WTC11 (cell line): ENCODE data around the gene SLC22A31. TPM values are rescaled to one million over a fixed set of nuclear protein-coding genes. Genes with fewer than 3 reads are reported as not detected.

Experiments
- ATAC-seq: fragments of 200-7000 bp; cut with Tn5 transposase; 2 replicates; pipeline ENCODE4 v1.10.0; 2021; ENCODE audit warnings: mild to moderate bottlenecking, moderate library complexity
- CTCF ChIA-PET: fragments of 300-600 bp; sonication (Branson Sonifier 250); formaldehyde crosslinking; loops from one replicate; lab custom pipeline; 2021; ENCODE audit warnings: antibody characterized with exemption; lab: Charles Lee
- POLR2A ChIA-PET: fragments of 350-600 bp; sonication (Branson Sonifier 250); formaldehyde crosslinking; loops from one replicate; lab custom pipeline; 2021; ENCODE audit warnings: antibody characterized with exemption; lab: Charles Lee
- DNase-seq: peaks from one replicate; pipeline ENCODE4 v3.0.0; 2021; ENCODE audit warnings: low spot score
- H3K27ac Mint-ChIP-seq: 2 replicates; pipeline ENCODE4 v1.8.0; 2021; ENCODE audit warnings: mixed read lengths
- H3K27me3 Mint-ChIP-seq: 2 replicates; pipeline ENCODE4 v1.8.0; 2021; ENCODE audit warnings: low read depth, mild to moderate bottlenecking, moderate library complexity, mixed read lengths
- H3K36me3 Mint-ChIP-seq: 2 replicates; pipeline ENCODE4 v1.8.0; 2021; ENCODE audit warnings: mixed read lengths
- H3K4me1 Mint-ChIP-seq: 2 replicates; pipeline ENCODE4 v1.8.0; 2022; ENCODE audit warnings: mixed read lengths
- H3K4me3 Mint-ChIP-seq: 2 replicates; pipeline ENCODE4 v1.8.0; 2021; ENCODE audit warnings: mild to moderate bottlenecking, moderate library complexity, mixed read lengths
- H3K9me3 Mint-ChIP-seq: 2 replicates; pipeline ENCODE4 v1.8.0; 2021; ENCODE audit warnings: mixed read lengths
- ATF1 ChIP-seq: sonication (generic); formaldehyde crosslinking; IDR thresholded peaks from 2 replicates; pipeline ENCODE4 v1.8.1; 2023; ENCODE audit warnings: mild to moderate bottlenecking, moderate library complexity, missing genetic modification reagents
- CBFB ChIP-seq: sonication (generic); formaldehyde crosslinking; IDR thresholded peaks from 2 replicates; pipeline ENCODE4 v1.8.1; 2022; ENCODE audit warnings: mild to moderate bottlenecking, low read depth, missing genetic modification reagents
- CDX4 ChIP-seq: fragments of 250-450 bp; sonication (Bioruptor Pico); IDR thresholded peaks from 2 replicates; pipeline ENCODE4 v1.9.0; 2021; ENCODE audit warnings: moderate library complexity, mild to moderate bottlenecking, inconsistent platforms, borderline replicate concordance
- CREB1 ChIP-seq: sonication (generic); formaldehyde crosslinking; IDR thresholded peaks from 2 replicates; pipeline ENCODE4 v1.8.0; 2023; ENCODE audit warnings: mild to moderate bottlenecking, missing genetic modification reagents
- E2F4 ChIP-seq: sonication (generic); formaldehyde crosslinking; IDR thresholded peaks from 2 replicates; pipeline ENCODE4 v1.8.1; 2022; ENCODE audit warnings: low read depth, mild to moderate bottlenecking, moderate library complexity, missing genetic modification reagents, borderline replicate concordance
- EMX1 ChIP-seq: fragments of 250-450 bp; sonication (Bioruptor Pico); IDR thresholded peaks from 2 replicates; pipeline ENCODE4 v1.8.0; 2021; ENCODE audit warnings: mild to moderate bottlenecking
- JUN ChIP-seq: sonication (generic); formaldehyde crosslinking; IDR thresholded peaks from 2 replicates; pipeline ENCODE4 v1.8.0; 2023; ENCODE audit warnings: mild to moderate bottlenecking, missing genetic modification reagents
- MXD4 ChIP-seq: fragments of 250-450 bp; sonication (Bioruptor Pico); IDR thresholded peaks from 2 replicates; pipeline ENCODE4 v1.8.0; 2021; ENCODE audit warnings: mild to moderate bottlenecking, moderate library complexity, borderline replicate concordance
- MYBL2 ChIP-seq: sonication (generic); formaldehyde crosslinking; IDR thresholded peaks from 2 replicates; pipeline ENCODE4 v1.8.1; 2023; ENCODE audit warnings: mild to moderate bottlenecking, moderate library complexity, missing genetic modification reagents
- NFATC4 ChIP-seq: fragments of 250-450 bp; sonication (Bioruptor Pico); IDR thresholded peaks from 2 replicates; pipeline ENCODE4 v1.9.0; 2021; ENCODE audit warnings: mild to moderate bottlenecking
- RELA ChIP-seq: sonication (generic); formaldehyde crosslinking; IDR thresholded peaks from 2 replicates; pipeline ENCODE4 v1.8.1; 2022; ENCODE audit warnings: missing genetic modification reagents, mild to moderate bottlenecking, borderline replicate concordance
- SMAD4 ChIP-seq: sonication (generic); formaldehyde crosslinking; IDR thresholded peaks from 2 replicates; pipeline ENCODE4 v1.8.0; 2022; ENCODE audit warnings: mild to moderate bottlenecking, missing genetic modification reagents
- SOX15 ChIP-seq: fragments of 250-450 bp; sonication (Bioruptor Pico); IDR thresholded peaks from 2 replicates; pipeline ENCODE4 v1.9.0; 2021; ENCODE audit warnings: mild to moderate bottlenecking
- SP1 ChIP-seq: sonication (generic); formaldehyde crosslinking; conservative IDR thresholded peaks from 2 replicates; pipeline ENCODE4 v1.8.1; 2022; ENCODE audit warnings: missing genetic modification reagents
- TP53 ChIP-seq: sonication (generic); formaldehyde crosslinking; IDR thresholded peaks from 2 replicates; pipeline ENCODE4 v1.8.1; 2023; ENCODE audit warnings: mild to moderate bottlenecking, missing genetic modification reagents
- USF1 ChIP-seq: sonication (generic); formaldehyde crosslinking; IDR thresholded peaks from 2 replicates; pipeline ENCODE4 v1.8.0; 2022; ENCODE audit warnings: mild to moderate bottlenecking, missing genetic modification reagents
- ZNF138 ChIP-seq: sonication (generic); formaldehyde crosslinking; conservative IDR thresholded peaks from 2 replicates; pipeline ENCODE4 v1.8.1; 2022; ENCODE audit warnings: mild to moderate bottlenecking, moderate library complexity, missing genetic modification reagents
- ZNF219 ChIP-seq: sonication (generic); formaldehyde crosslinking; IDR thresholded peaks from 2 replicates; pipeline ENCODE4 v1.8.0; 2023; ENCODE audit warnings: missing genetic modification reagents, mild to moderate bottlenecking, borderline replicate concordance
- ZNF232 ChIP-seq: sonication (generic); formaldehyde crosslinking; IDR thresholded peaks from 2 replicates; pipeline ENCODE4 v1.8.0; 2022; ENCODE audit warnings: mild to moderate bottlenecking, missing genetic modification reagents
- ZNF317 ChIP-seq: sonication (generic); formaldehyde crosslinking; IDR thresholded peaks from 2 replicates; pipeline ENCODE4 v1.8.1; 2023; ENCODE audit warnings: low read depth, mild to moderate bottlenecking, moderate library complexity, missing genetic modification reagents, borderline replicate concordance
- ZNF423 ChIP-seq: fragments of 250-450 bp; sonication (Bioruptor Pico); IDR thresholded peaks from 2 replicates; pipeline ENCODE4 v2.1.2; 2022; ENCODE audit warnings: mild to moderate bottlenecking, moderate library complexity
- ZNF512 ChIP-seq: sonication (generic); formaldehyde crosslinking; IDR thresholded peaks from 2 replicates; pipeline ENCODE4 v1.8.1; 2022; ENCODE audit warnings: missing genetic modification reagents, borderline replicate concordance
- total RNA-seq: library from RNA; stranded (reverse); gene quantifications from 3 replicates; pipeline ENCODE4 v1.2.3, GENCODE V29; 2021
- TF ChIP-seq, protein P1 (sequence below): fragments of 200-600 bp; IDR thresholded peaks from 2 replicates; pipeline ENCODE4 v1.8.0; 2022; ENCODE audit warnings: antibody characterized with exemption
- TF ChIP-seq, protein P2 (sequence below): sonication (generic); formaldehyde crosslinking; IDR thresholded peaks from 2 replicates; pipeline ENCODE4 v1.8.0; 2022; ENCODE audit warnings: mild to moderate bottlenecking, missing genetic modification reagents
- TF ChIP-seq, protein P3 (sequence below): fragments of 250-450 bp; sonication (Bioruptor Pico); IDR thresholded peaks from 2 replicates; pipeline ENCODE4 v1.8.0; 2021; ENCODE audit warnings: mild to moderate bottlenecking
- TF ChIP-seq, protein P4 (sequence below): sonication (generic); formaldehyde crosslinking; IDR thresholded peaks from 2 replicates; pipeline ENCODE4 v1.8.1; 2023; ENCODE audit warnings: mild to moderate bottlenecking, missing genetic modification reagents, moderate library complexity

Gene SLC22A31
- total RNA-seq, 1 experiment from 2014 or later, result 12.1 TPM

DNA sequence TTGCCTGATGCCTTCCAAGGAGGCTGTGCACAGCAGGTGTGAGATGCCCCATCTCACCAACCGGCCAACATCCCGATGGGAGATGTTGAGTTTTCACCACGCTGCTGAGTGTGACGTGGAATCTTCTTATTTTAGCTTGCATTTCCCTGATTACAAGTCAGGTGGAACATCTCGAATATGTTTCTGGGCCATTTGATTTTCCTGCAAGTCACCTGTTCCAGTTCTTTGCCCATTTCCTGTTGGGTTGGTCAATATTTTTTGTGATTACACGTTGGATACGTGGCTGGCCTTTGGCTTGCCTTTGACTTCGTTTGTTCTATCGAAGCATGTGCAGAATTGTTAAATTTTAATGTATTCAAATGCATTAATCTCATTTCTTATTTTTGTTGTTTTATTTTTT, 37.0 kb downstream of the SLC22A31 start:
- CTCF ChIA-PET, result no interaction called here
- Mint-ChIP-seq H3K27me3 (peaks cover 5% of the 10 kb centered on the region), H3K9me3 (peaks cover 8% of the 10 kb centered on the region), H3K36me3 (peaks cover 2% of the 10 kb centered on the region; the same call in 1 of the 2 replicates), H3K4me1 (0 out of 2 replicates have a peak, but pooled peaks cover 2% of the 10 kb centered on the region), H3K4me3 (no peak overlapping the region), H3K27ac (no peak overlapping the region)
- no peak for TF ChIP-seq MXD4 (CRISPR knock-in tag)
- TF ChIP-seq ZNF423 (CRISPR knock-in tag), result no peak
- TF ChIP-seq CDX4 (CRISPR knock-in tag), result no peak
- TF ChIP-seq USF1, result no peak
- TF ChIP-seq, protein P1, sequence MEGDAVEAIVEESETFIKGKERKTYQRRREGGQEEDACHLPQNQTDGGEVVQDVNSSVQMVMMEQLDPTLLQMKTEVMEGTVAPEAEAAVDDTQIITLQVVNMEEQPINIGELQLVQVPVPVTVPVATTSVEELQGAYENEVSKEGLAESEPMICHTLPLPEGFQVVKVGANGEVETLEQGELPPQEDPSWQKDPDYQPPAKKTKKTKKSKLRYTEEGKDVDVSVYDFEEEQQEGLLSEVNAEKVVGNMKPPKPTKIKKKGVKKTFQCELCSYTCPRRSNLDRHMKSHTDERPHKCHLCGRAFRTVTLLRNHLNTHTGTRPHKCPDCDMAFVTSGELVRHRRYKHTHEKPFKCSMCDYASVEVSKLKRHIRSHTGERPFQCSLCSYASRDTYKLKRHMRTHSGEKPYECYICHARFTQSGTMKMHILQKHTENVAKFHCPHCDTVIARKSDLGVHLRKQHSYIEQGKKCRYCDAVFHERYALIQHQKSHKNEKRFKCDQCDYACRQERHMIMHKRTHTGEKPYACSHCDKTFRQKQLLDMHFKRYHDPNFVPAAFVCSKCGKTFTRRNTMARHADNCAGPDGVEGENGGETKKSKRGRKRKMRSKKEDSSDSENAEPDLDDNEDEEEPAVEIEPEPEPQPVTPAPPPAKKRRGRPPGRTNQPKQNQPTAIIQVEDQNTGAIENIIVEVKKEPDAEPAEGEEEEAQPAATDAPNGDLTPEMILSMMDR, result no peak
- TF ChIP-seq, protein P2, sequence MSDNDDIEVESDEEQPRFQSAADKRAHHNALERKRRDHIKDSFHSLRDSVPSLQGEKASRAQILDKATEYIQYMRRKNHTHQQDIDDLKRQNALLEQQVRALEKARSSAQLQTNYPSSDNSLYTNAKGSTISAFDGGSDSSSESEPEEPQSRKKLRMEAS (CRISPR knock-in tag), result no peak
- no peak for TF ChIP-seq RELA (CRISPR knock-in tag)
- no peak for TF ChIP-seq EMX1 (CRISPR knock-in tag)
- no peak for TF ChIP-seq CBFB
- TF ChIP-seq TP53 (CRISPR knock-in tag), result no peak
- no peak for TF ChIP-seq NFATC4 (CRISPR knock-in tag)
- no peak for TF ChIP-seq SMAD4 (CRISPR knock-in tag)
- TF ChIP-seq MYBL2 (CRISPR knock-in tag), result no peak
- TF ChIP-seq, protein P3, sequence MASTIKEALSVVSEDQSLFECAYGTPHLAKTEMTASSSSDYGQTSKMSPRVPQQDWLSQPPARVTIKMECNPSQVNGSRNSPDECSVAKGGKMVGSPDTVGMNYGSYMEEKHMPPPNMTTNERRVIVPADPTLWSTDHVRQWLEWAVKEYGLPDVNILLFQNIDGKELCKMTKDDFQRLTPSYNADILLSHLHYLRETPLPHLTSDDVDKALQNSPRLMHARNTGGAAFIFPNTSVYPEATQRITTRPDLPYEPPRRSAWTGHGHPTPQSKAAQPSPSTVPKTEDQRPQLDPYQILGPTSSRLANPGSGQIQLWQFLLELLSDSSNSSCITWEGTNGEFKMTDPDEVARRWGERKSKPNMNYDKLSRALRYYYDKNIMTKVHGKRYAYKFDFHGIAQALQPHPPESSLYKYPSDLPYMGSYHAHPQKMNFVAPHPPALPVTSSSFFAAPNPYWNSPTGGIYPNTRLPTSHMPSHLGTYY (CRISPR knock-in tag), result no peak
- TF ChIP-seq E2F4, result no peak
- POLR2A ChIA-PET, result no interaction called here
- ATAC-seq, result no peak
- no peak for DNase-seq

DNA sequence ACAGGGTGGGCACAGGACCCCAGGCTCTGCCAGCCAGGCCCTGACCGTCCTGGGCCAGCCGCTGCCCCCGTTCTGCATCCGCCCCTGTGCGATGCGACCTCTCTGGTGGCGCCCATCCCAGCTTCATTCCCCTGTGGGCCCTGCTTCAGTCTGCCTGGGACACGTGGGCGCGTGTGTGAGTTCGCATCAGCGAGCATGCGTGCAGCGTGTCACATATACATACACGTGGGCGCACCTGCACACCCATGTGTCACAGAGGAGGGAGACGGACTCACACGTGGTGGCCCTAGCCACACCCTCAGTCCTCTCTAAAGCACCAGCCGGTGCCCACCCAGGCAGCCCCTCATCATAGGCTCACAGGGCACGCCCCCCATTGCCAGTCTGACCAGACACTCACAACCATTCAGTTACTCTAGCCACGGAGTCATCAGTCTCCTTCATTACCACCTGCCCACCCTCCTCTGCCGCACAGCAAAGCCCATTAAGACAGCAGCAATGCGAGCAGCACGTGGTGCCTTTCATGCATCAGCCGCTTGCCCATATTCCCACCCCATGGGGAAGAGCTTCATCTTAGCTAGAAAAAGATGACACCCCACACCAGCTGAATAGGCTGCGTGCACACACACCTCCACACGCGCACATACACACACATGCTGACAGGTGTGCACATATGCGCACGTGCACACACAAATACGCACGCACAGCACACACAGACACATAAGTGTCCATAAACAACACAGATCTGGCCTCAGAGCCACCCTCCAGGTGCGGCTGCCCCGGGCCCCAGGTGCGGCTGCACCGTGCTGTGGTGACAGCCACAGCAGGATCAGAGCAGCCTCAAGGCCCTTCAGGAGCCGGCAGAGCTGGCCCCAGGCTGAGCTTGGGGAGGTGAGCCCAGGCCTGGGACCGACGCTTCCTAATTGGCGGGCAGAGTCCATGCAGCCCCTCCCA, 38.3 kb downstream of the SLC22A31 start:
- DNase-seq (no peak), ATAC-seq (no peak)
- ChIA-PET POLR2A (no interaction called here), CTCF (interaction anchor here (1.5 kb wide), 1 partner anchor 424 kb away, joined by 4 read pairs; no protein-coding TSS in a partner anchor)
- no peaks in the 10 kb centered on the region for H3K4me1 Mint-ChIP-seq
- peaks cover 6% of the 10 kb centered on the region; the same call in 1 of the 2 replicates for H3K36me3 Mint-ChIP-seq
- no peak overlapping the region for H3K4me3 Mint-ChIP-seq
- peaks cover 17% of the 10 kb centered on the region for H3K9me3 Mint-ChIP-seq
- H3K27me3 Mint-ChIP-seq, result peaks cover 5% of the 10 kb centered on the region
- H3K27ac Mint-ChIP-seq, result no peak overlapping the region; the same call in 1 of the 2 replicates
- TF ChIP-seq, protein P4, sequence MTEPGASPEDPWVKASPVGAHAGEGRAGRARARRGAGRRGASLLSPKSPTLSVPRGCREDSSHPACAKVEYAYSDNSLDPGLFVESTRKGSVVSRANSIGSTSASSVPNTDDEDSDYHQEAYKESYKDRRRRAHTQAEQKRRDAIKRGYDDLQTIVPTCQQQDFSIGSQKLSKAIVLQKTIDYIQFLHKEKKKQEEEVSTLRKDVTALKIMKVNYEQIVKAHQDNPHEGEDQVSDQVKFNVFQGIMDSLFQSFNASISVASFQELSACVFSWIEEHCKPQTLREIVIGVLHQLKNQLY (CRISPR knock-in tag), result no peak
- TF ChIP-seq ZNF317 (CRISPR knock-in tag) (no peak), ATF1 (CRISPR knock-in tag) (no peak), SP1 (no peak), JUN (CRISPR knock-in tag) (no peak), E2F4 (no peak), ZNF232 (no peak), ZNF512 (no peak), CREB1 (CRISPR knock-in tag) (no peak), ZNF138 (CRISPR knock-in tag) (no peak), ZNF219 (CRISPR knock-in tag) (no peak), SOX15 (CRISPR knock-in tag) (no peak)
